HG03135 (cell line): ENCODE measurements around the gene IER5.

Source experiments
- ATAC-seq: cut with Tn5 transposase; IDR thresholded peaks from one replicate; pipeline ENCODE4 v1.9.1; 2021; ENCODE audit warnings: mild to moderate bottlenecking, moderate library complexity; ENCODE audit not compliant: unreplicated experiment

IER5 gene

DNA sequence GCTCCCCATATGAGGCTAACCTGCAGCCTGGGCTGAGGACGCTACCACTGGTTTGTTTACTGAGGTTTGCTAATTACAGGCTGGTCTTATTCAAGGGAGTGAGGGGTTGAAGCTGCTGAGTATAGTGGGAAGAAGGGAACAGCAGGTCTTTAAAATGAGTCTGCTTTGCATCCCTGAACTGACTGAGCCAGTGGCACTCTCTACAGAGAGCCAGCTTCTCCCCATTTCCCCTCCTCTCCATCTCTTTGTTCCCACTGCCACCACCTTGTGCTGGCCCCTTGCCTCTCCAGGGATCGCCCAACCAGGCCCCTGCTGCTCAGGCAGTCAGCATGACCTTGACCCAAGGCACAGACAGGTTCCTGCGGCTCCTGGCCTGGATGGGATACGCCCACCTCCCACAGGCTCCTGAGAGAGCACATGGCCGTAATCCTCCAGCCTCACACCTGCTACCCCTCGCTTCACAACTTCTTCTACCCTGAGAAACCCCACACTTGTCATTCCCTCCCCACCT is 45.0 kb downstream of the IER5 start:
- no peak for ATAC-seq

DNA sequence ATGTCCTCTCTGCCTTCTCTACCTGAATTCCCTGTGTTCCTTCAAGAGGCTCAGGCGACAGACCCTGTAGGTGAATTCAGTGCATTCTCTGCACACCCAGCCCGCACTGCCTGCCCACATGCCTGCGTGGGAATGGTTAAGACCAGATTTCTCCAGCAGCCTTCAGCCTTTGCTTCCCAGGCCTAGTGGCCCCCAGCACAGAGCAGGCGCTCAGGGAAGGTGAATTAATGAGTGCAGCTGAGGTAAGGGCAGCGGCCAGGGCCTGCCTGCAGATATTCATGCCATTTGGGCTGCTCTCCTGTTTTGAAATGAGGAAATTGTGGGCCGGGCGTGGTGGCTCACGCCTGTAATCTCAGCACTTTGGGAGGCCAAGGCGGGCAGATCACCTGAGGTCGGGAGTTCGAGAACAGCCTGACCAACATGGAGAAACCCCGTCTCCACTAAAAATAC is 45.5 kb downstream of the IER5 start:
- ATAC-seq: no peak

DNA sequence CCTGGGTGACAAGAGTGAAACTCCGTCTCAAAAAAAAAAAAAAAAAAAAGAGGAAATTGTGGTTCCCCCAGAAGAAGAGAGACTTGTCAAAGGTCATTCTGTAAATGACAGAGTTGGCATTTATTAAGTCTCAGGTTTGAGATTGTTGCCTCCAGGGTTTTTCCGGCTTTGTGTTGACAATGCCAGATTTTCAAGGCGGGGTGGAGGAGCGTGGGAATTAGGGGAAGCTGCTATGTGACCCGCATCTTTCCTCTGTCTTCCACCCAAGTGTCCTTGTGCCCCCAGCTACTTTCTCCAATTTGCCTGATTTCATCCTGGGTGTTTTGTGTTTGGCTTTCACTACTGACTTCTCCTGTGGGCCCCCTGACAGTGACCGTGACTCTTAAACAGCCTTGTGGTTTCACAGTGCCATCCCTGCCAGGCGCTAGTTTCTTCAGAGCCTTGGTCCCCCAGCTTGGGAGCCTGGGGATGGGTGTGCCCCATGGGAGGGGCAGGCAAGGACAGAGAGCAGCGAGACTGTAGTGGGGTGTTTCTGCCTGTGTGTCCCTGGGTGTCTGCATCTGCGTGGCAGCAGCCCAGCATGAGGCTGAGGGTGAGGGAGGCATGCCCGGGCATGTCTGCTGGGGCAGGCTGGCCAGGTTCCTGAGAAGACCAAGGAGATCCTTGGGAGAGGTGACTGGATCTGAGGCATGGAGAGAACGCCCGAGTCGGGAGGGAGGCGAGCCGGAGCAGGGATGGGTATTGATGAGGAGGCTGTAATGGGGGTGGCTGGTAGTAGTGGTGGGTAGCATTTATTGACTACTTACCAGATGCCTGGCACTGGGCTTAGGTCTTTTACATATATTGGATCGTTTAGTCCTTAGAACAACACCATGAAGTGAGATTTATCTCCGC is 46.3 kb downstream of the IER5 start:
- peak; percentile 40 for ATAC-seq

DNA sequence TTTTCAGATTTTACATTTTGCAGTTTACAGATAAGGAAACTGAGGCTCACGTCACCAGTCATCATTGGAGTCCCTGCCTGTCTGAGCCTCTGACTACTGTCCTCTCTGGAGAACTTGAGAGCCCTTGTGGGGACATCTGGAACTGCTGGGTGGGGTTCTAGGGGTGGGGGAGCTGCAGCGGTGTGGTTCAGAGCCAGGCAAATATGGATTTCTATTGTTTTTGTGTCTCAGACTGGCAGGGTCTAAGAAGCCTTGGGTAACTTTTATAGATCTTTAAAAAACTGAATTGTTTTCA is 46.9 kb downstream of the IER5 start:
- ATAC-seq: no peak

DNA sequence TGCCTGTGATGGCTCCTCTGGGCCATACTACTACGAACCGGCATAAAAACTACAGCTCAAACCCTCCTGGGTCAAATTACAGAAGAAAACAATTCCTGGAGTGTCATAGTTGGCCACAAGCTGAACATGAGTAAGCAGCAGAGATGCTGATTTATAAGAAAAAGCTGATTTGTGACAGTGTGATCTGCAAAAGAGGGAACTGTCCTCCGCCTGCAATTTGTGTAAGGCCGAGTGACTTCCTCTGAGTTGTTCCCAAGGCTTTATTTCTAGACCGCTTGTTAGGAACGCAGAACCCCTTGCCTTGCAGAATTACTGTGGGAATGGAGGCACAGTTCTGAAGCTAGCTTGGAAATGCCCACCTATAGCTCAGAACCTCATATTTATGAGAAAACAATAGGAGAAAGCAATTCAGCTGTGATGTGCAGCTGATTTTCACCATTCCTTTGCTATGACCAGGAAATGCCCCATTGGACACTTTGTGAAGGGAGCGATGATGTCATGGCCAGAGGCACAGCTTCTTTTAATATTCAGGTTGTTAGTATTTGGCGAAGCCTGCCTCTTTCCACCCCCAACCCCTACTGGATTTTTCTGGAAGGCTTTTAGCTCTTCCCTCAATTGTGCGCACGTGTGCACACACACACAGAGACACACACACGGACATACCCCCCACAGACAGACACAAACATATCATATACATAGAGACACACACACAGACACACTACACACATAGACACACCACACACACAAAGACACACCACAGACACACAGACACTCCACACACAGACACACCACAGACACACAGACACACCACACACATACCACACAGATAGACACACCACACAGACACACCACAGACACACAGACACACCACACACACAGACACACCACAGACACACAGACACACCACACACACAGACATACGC is 47.6 kb downstream of the IER5 start:
- no peak for ATAC-seq

DNA sequence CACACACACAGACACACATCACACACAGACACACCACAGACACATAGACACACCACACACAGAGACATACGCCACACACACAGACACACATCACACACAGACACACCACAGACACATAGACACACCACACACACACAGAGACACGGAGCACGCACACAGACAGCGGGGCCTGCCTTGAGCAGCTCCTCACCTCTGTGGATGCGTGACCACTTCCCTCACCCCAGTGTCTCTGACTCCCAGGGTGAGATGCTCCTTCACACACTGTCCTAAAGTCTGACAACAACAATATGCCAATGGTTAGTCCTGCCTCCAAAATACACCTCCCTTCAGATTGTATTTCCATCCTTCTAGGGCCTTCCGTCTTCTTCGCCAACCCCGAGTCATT is 48.2 kb downstream of the IER5 start:
- no peak for ATAC-seq

DNA sequence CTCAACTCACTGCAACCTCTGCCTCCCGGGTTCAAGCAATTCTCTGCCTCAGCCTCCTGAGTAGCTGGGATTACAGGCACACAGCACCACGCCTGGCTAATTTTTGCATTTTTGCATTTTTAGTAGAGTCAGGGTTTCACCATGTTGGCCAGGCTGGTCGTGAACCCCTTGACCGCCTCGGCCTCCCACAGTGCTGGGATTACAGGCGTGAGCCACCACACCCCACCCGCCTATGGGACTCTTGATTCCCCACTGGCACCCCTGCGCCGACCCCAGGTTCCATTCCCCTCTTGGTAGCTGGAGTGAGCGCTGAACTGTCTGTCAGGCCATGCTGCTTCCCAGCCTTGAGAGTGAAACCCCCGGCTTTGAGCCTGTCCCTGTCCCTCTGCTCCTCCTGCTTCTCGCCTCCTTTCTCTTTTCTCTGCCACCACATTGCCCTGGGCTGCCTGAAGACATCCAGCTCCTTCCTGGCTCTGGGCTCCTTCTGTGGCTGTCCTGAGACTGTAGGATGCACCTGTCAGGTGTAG is 48.8 kb downstream of the IER5 start:
- ATAC-seq: no peak

DNA sequence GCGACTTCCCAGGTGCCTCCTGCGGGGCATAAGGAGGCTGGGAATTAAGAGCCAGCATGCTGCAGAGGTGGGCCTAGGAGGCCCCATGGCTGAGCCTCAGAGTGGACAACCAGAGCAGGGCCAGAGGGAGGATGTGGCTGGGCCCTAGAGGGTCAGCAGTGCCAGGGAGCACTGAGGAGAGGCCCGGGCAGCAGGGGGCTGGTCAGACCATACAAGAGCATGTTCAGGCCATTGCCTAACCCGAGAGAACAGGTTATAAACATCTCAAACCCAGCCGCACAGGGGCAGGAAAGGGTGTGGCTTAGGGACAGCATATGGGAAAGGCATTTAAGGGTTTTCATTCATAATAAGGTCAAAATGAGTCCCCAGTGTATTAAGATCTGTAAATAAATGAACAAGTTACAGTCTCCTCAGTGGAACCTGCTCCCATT is 51.1 kb downstream of the IER5 start:
- no peak for ATAC-seq

DNA sequence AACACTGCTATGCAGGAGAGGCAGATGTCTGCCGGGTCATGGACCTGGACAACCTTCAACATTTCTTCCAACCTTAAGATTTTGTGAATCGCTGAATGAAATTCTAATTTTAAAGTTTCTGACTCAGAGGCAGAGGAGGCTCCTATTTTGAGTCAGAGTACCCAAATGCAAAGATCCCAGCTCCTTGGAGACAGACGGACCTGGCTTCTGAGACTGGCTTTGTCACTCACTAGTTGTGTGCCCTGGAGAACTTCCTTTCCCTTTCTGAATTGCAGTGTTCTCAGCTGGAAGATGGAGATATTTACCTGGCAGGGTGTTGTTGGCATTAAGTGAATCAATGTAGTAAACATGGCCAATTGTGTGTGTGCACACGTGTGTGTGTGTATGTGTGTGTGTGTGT is 51.9 kb downstream of the IER5 start:
- no peak for ATAC-seq

DNA sequence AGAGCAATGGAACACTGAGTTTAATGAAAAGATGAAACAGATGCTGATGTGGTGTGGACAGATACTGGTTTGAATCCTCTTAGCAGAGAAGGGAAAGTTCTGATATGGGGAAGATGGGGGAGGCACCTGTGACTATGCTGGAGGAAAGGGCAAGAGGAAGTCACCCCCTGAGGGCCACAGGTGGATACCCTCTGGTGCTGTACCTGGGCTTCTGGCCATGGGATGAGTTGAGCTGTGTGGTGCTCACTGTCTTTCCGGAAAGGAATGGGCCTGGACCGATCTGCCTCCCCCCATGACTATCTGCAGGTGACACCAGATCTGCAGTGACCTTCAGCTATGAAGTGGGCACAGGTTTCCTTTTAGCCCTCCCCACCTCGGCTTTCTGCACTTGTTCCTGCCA is 52.4 kb downstream of the IER5 start:
- no peak for ATAC-seq

DNA sequence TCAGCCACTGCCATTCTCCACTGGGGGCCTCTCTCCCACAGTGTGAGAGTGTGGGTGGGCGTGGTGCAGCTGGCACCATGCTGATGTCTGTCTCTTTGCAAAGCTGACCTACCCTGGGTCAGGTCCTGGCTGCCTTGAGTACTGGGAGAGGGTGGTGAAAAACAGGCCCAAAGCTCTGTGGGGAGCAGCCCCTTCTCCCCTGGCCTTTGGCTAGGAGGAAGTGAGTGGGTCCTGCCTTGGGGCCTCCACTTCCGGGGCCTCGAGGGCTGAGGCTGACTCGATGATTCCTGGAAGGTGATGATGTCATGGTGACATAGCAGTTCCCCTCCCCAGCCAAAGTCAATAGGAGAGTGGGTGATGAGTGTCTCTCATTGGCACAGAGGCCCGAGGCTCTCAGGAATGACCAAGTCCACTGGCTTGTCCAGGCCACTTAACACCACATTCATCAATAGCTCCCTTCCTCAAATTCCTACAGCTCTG is 53.0 kb downstream of the IER5 start:
- ATAC-seq: no peak
